ENCODE data around the gene KPNA6. TPM values are rescaled to one million over a fixed set of nuclear protein-coding genes. Genes with fewer than 3 reads are reported as not detected.

The KPNA6 gene
- polyA plus RNA-seq, 3 donors from 2014 or later, result 20.7 to 36.8 (median 21.2) TPM

- peak within 1 kb of the TSS; percentile 80 to 91 (median 85) for H3K27ac Mint-ChIP-seq
- H3K4me3 Mint-ChIP-seq, result peak within 1 kb of the TSS; percentile 84 to 88 (median 85)
- H3K27me3 Mint-ChIP-seq (ENCODE audit: low read depth in 3 of 3), result peaks cover 0 to 12% (median 5%) of the 10 kb centered on the region in 3 donors
- DNase-seq, result peak; percentile 83 to 85 (median 85)
- H3K36me3 Mint-ChIP-seq, result no peaks in the 10 kb centered on the region
- peaks cover 43 to 45% of the 10 kb centered on the region in 2 donors for H3K4me1 Mint-ChIP-seq
- no peaks in the 10 kb centered on the region for H3K9me3 Mint-ChIP-seq
These were observed 97.8 kb downstream of the KPNA6 start, which contains the start of gene IQCC for GRCh38 chr1:32205401-32206370. IQCC (plus strand) TSS chr1:32205671; CDS start chr1:32205682, 11 bp downstream.

- H3K36me3 Mint-ChIP-seq, result no peaks in the 10 kb centered on the region
These were observed 100.6 kb downstream of the KPNA6 start for GRCh38 chr1:32208469-32208868.

GRCh38 chr1:32208891-32209328 is 101.1 kb downstream of the KPNA6 start, which contains the start of gene DCDC2B:
DCDC2B (plus strand) TSS chr1:32209089; CDS start chr1:32209094, 5 bp downstream.
- Mint-ChIP-seq H3K9me3 (no peaks in the 10 kb centered on the region), H3K27ac (peak within 1 kb of the TSS in 2 of 6 donors; percentile 24 to 59), H3K27me3 (ENCODE audit: low read depth in 3 of 3) (peaks cover 0 to 8% (median 1%) of the 10 kb centered on the region in 3 donors), H3K4me1 (peaks cover 21 to 22% of the 10 kb centered on the region in 2 donors), H3K4me3 (no peak within 1 kb of the TSS), H3K36me3 (no peaks in the 10 kb centered on the region)
- no peak for DNase-seq

More at GRCh38 chr1:32208469-32208868, 100.6 kb downstream of the KPNA6 start:
- Mint-ChIP-seq H3K9me3 (no peaks in the 10 kb centered on the region), H3K4me1 (peaks cover 25% of the 10 kb centered on the region in 2 donors), H3K27me3 (ENCODE audit: low read depth in 3 of 3) (peaks cover 0 to 8% (median 1%) of the 10 kb centered on the region in 3 donors), H3K4me3 (no peak overlapping the region), H3K27ac (peak overlapping the region in 1 of 6 donors; percentile 59)
- no peak for DNase-seq

GRCh38 chr1:32215629-32216480 is 108.0 kb downstream of the KPNA6 start:
- Mint-ChIP-seq H3K4me1 (peaks cover 5 to 6% of the 10 kb centered on the region in 2 donors), H3K27me3 (ENCODE audit: low read depth in 3 of 3) (peaks cover 0 to 1% (median 0%) of the 10 kb centered on the region in 3 donors), H3K4me3 (no peak overlapping the region), H3K36me3 (peaks cover 0 to 9% (median 4%) of the 10 kb centered on the region in 3 donors), H3K9me3 (no peaks in the 10 kb centered on the region), H3K27ac (peak overlapping the region in 3 of 6 donors; percentile 34 to 76 (median 65))
- peak; percentile 36 to 47 (median 43) for DNase-seq

GRCh38 chr1:32216566-32216965 is 108.7 kb downstream of the KPNA6 start:
- H3K4me3 Mint-ChIP-seq, result no peak overlapping the region
- H3K9me3 Mint-ChIP-seq, result no peaks in the 10 kb centered on the region
- peaks cover 8 to 12% of the 10 kb centered on the region in 2 donors for H3K4me1 Mint-ChIP-seq
- peaks cover 0 to 1% (median 0%) of the 10 kb centered on the region in 3 donors for H3K27me3 Mint-ChIP-seq (ENCODE audit: low read depth in 3 of 3)
- H3K27ac Mint-ChIP-seq, result no peak overlapping the region
- H3K36me3 Mint-ChIP-seq, result peaks cover 0 to 9% (median 4%) of the 10 kb centered on the region in 3 donors
- no peak for DNase-seq

GRCh38 chr1:32219022-32219421 is 111.2 kb downstream of the KPNA6 start:
- Mint-ChIP-seq H3K27ac (no peak overlapping the region), H3K4me1 (peaks cover 28 to 36% of the 10 kb centered on the region in 2 donors), H3K4me3 (no peak overlapping the region), H3K9me3 (no peaks in the 10 kb centered on the region), H3K36me3 (peaks cover 0 to 12% (median 4%) of the 10 kb centered on the region in 3 donors), H3K27me3 (ENCODE audit: low read depth in 3 of 3) (peaks cover 0 to 8% (median 4%) of the 10 kb centered on the region in 3 donors)
- DNase-seq, result no peak

GRCh38 chr1:32220746-32221580 is 113.1 kb downstream of the KPNA6 start:
- Mint-ChIP-seq H3K27ac (peak overlapping the region; percentile 96 to 99 (median 98)), H3K4me1 (peaks cover 33 to 43% of the 10 kb centered on the region in 2 donors), H3K27me3 (ENCODE audit: low read depth in 3 of 3) (peaks cover 0 to 8% (median 4%) of the 10 kb centered on the region in 3 donors), H3K36me3 (peaks cover 4 to 18% (median 9%) of the 10 kb centered on the region in 3 donors), H3K9me3 (no peaks in the 10 kb centered on the region), H3K4me3 (peak overlapping the region; percentile 97 to 99 (median 97))
- no peak for DNase-seq

GRCh38 chr1:32221581-32221979 is 113.7 kb downstream of the KPNA6 start:
- Mint-ChIP-seq H3K4me1 (peaks cover 33 to 43% of the 10 kb centered on the region in 2 donors), H3K36me3 (peaks cover 8 to 22% (median 9%) of the 10 kb centered on the region in 3 donors), H3K4me3 (peak overlapping the region; percentile 97 to 99 (median 97)), H3K27ac (peak overlapping the region; percentile 96 to 99 (median 98)), H3K27me3 (ENCODE audit: low read depth in 3 of 3) (peaks cover 0 to 6% (median 4%) of the 10 kb centered on the region in 3 donors), H3K9me3 (no peaks in the 10 kb centered on the region)
- no peak for DNase-seq

GRCh38 chr1:32221980-32222755 is 114.3 kb downstream of the KPNA6 start, which contains the start of the genes EIF3I and TMEM234:
EIF3I (plus strand) TSS chr1:32222407; CDS start chr1:32222442, 35 bp downstream.
TMEM234 (minus strand) TSS chr1:32222353; CDS start chr1:32222322, 31 bp downstream.
- DNase-seq, result peak; percentile 91
- peaks cover 33 to 43% of the 10 kb centered on the region in 2 donors for H3K4me1 Mint-ChIP-seq
- H3K27me3 Mint-ChIP-seq (ENCODE audit: low read depth in 3 of 3), result peaks cover 0 to 6% (median 4%) of the 10 kb centered on the region in 3 donors
- H3K27ac Mint-ChIP-seq, result peak within 1 kb of the TSS; percentile 96 to 99 (median 98)
- peaks cover 8 to 22% (median 9%) of the 10 kb centered on the region in 3 donors for H3K36me3 Mint-ChIP-seq
- H3K4me3 Mint-ChIP-seq, result peak within 1 kb of the TSS; percentile 97 to 99 (median 97)
- no peaks in the 10 kb centered on the region for H3K9me3 Mint-ChIP-seq

- Mint-ChIP-seq H3K27ac (peak overlapping the region; percentile 96 to 99 (median 98)), H3K9me3 (no peaks in the 10 kb centered on the region), H3K4me1 (peaks cover 33 to 48% of the 10 kb centered on the region in 2 donors), H3K4me3 (peak overlapping the region; percentile 48 to 97 (median 97)), H3K27me3 (ENCODE audit: low read depth in 3 of 3) (peaks cover 0 to 6% (median 6%) of the 10 kb centered on the region in 3 donors), H3K36me3 (peaks cover 21 to 34% (median 21%) of the 10 kb centered on the region in 3 donors)
- DNase-seq, result no peak
These were observed 115.8 kb downstream of the KPNA6 start for GRCh38 chr1:32223683-32224082.

GRCh38 chr1:32224285-32224684 is 116.4 kb downstream of the KPNA6 start:
- Mint-ChIP-seq H3K36me3 (peaks cover 25 to 37% (median 26%) of the 10 kb centered on the region in 3 donors), H3K9me3 (no peaks in the 10 kb centered on the region), H3K4me3 (peak overlapping the region; percentile 26 to 97 (median 48)), H3K4me1 (peaks cover 33 to 48% of the 10 kb centered on the region in 2 donors), H3K27me3 (ENCODE audit: low read depth in 3 of 3) (peaks cover 0 to 6% (median 6%) of the 10 kb centered on the region in 3 donors), H3K27ac (peak overlapping the region; percentile 60 to 99 (median 82))
- no peak for DNase-seq
